VCaP (cell line): ENCODE data around the gene APOBEC3F.

Source experiments
- H3K27ac ChIP-seq: fragments of 450-650 bp; 2 replicates; pipeline ENCODE4 v1.5.1; 2017
- CTCF ChIP-seq: fragments of 450-650 bp; conservative IDR thresholded peaks from 2 replicates; pipeline ENCODE4 v1.5.1; 2017; ENCODE audit warnings: mild to moderate bottlenecking, moderate library complexity

Gene APOBEC3F

GRCh38 chr22:39080052-39080762, 39.5 kb downstream of the APOBEC3F start:
- no peak for TF ChIP-seq CTCF
- no peak overlapping the region for H3K27ac ChIP-seq

GRCh38 chr22:39081016-39081415, 40.4 kb downstream of the APOBEC3F start:
- H3K27ac ChIP-seq = no peak overlapping the region
- TF ChIP-seq CTCF = no peak

GRCh38 chr22:39081598-39081997, 40.9 kb downstream of the APOBEC3F start:
- H3K27ac ChIP-seq = no peak overlapping the region
- no peak for TF ChIP-seq CTCF

- no peak overlapping the region for H3K27ac ChIP-seq
- TF ChIP-seq CTCF = no peak
Measured at GRCh38 chr22:39083212-39084165, 42.8 kb downstream of the APOBEC3F start.

GRCh38 chr22:39084666-39085065, 44.0 kb downstream of the APOBEC3F start:
- no peak for TF ChIP-seq CTCF
- H3K27ac ChIP-seq = no peak overlapping the region

GRCh38 chr22:39087098-39087497, 46.4 kb downstream of the APOBEC3F start:
- no peak overlapping the region for H3K27ac ChIP-seq

More at GRCh38 chr22:39087098-39087497, 46.4 kb downstream of the APOBEC3F start:
- no peak for TF ChIP-seq CTCF
